RPMI8226 (cell line): ENCODE results near the gene HSPBAP1.
"Not testable (repeated sequence)": the region's sequence is repeated elsewhere in the genome, so short reads cannot be mapped to it uniquely, and the experiment has no call there.

Experiments used
- DNase-seq: peaks from one replicate; pipeline ENCODE4 v3.0.0-alpha.2; 2015

Gene HSPBAP1

GRCh38 chr3:122732682-122733525, 60.7 kb downstream of the HSPBAP1 start:
- not testable (repeated sequence) for DNase-seq

- DNase-seq: no peak
Observed at GRCh38 chr3:122730240-122730639, 63.4 kb downstream of the HSPBAP1 start.

GRCh38 chr3:122728756-122729514, 64.7 kb downstream of the HSPBAP1 start:
- no peak for DNase-seq

- DNase-seq: no peak
Observed at GRCh38 chr3:122728186-122728585, 65.4 kb downstream of the HSPBAP1 start.

- DNase-seq: no peak
Observed at GRCh38 chr3:122727766-122728165, 65.9 kb downstream of the HSPBAP1 start.

- peak; percentile 14 for DNase-seq
Observed at GRCh38 chr3:122727294-122727693, 66.3 kb downstream of the HSPBAP1 start.

GRCh38 chr3:122725106-122725505, 68.5 kb downstream of the HSPBAP1 start:
- DNase-seq: no peak

GRCh38 chr3:122719273-122719921, 74.2 kb downstream of the HSPBAP1 start:
- no peak for DNase-seq

GRCh38 chr3:122716667-122717066, 77.0 kb downstream of the HSPBAP1 start:
- DNase-seq: no peak

- no peak for DNase-seq
Observed at GRCh38 chr3:122714273-122714672, 79.4 kb downstream of the HSPBAP1 start.

GRCh38 chr3:122710616-122711251, 82.9 kb downstream of the HSPBAP1 start:
- not testable (repeated sequence) for DNase-seq

- DNase-seq: no peak
Observed at GRCh38 chr3:122705379-122705778, 88.3 kb downstream of the HSPBAP1 start.

GRCh38 chr3:122700193-122700592, 93.4 kb downstream of the HSPBAP1 start:
- DNase-seq: no peak

GRCh38 chr3:122697952-122698620, 95.5 kb downstream of the HSPBAP1 start:
- no peak for DNase-seq

GRCh38 chr3:122695927-122696561, 97.6 kb downstream of the HSPBAP1 start:
- DNase-seq: no peak

GRCh38 chr3:122694966-122695365, 98.7 kb downstream of the HSPBAP1 start:
- DNase-seq: no peak

GRCh38 chr3:122692674-122693073, 101.0 kb downstream of the HSPBAP1 start:
- DNase-seq: no peak

- no peak for DNase-seq
Observed at GRCh38 chr3:122691195-122691594, 102.4 kb downstream of the HSPBAP1 start.

- no peak for DNase-seq
Observed at GRCh38 chr3:122690096-122690495, 103.5 kb downstream of the HSPBAP1 start.
